Measurements from ENCODE around the gene NFIL3.

NFIL3 gene

DNA sequence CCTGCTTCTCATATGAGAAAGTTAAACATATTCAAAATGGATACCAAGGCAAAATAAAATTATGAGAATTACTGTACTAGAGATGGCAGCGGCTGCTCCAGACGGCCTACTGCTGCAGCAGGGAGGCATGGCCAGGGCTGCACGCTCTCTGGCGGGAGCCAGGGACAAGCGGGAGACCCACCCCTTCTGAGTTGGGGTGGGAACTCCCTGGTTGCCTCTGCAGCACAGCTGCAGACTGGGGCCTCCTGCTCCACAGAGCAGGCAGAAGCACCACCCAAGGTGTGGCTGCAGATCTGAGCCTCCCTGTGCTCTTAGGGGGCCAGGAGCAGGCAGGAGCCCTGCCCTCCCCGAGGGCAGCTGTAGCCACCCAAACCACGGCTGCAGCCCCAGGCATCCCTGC, 59.6 kb downstream of the NFIL3 start:
- ChIA-PET POLR2A (no interaction called here), CTCF (no interaction called here)
- TF ChIP-seq TARDBP (IDR thresholded peaks at IDR 0.05) (no peak), BHLHE40 (IDR thresholded peaks at IDR 0.05; ENCODE audit: borderline replicate concordance) (no peak), LEF1 (IDR thresholded peaks at IDR 0.05; ENCODE audit: borderline replicate concordance) (no peak), L3MBTL2 (conservative IDR thresholded peaks at IDR 0.05) (no peak), ELF4 (IDR thresholded peaks at IDR 0.05) (no peak), CTBP1 (IDR thresholded peaks at IDR 0.05; ENCODE audit: borderline replicate concordance) (no peak), SP1 (IDR thresholded peaks at IDR 0.05) (no peak), NFRKB (IDR thresholded peaks at IDR 0.05) (no peak), FOXM1 (IDR thresholded peaks at IDR 0.05; ENCODE audit: borderline replicate concordance) (no peak), FOXA1 (IDR thresholded peaks at IDR 0.05) (no peak), ZNF384 (IDR thresholded peaks at IDR 0.05) (no peak), ARNT (IDR thresholded peaks at IDR 0.05) (no peak), FOXK2 (IDR thresholded peaks at IDR 0.05) (no peak), HDGF (IDR thresholded peaks at IDR 0.05; ENCODE audit: borderline replicate concordance) (no peak), SUZ12 (IDR thresholded peaks at IDR 0.05) (no peak)
- TF ChIP-seq, protein P1, sequence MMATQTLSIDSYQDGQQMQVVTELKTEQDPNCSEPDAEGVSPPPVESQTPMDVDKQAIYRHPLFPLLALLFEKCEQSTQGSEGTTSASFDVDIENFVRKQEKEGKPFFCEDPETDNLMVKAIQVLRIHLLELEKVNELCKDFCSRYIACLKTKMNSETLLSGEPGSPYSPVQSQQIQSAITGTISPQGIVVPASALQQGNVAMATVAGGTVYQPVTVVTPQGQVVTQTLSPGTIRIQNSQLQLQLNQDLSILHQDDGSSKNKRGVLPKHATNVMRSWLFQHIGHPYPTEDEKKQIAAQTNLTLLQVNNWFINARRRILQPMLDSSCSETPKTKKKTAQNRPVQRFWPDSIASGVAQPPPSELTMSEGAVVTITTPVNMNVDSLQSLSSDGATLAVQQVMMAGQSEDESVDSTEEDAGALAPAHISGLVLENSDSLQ (IDR thresholded peaks at IDR 0.05) = no peak
- DNase-seq (ENCODE audit: extremely low spot score) = no peak

DNA sequence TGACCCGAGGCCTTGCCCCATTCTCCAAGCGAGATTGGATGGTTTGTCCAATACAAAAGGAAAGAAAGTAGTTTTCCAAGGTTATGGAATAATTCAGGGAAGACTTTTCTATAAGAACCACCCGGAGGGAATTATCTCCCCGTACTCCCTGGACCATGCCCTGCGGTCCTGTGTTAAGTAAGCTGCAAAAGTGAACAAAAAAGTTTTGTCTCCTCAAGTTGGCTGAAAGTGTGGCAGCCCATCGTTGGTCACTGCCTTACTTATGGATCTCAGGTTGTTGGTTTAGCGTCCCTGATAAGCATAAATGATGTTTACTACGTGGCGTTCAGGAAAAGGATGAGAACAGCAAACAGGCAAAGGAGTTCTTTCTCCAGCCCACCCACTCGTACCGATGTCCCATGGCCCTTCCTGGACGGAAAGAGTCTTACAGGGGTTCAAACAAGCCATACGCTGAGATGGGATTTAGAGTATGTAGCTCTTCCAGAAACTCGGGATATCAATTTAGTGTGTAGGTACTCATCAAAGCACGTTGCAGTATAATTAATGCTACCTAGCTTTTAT, 61.5 kb downstream of the NFIL3 start:
- CTCF ChIA-PET = no interaction called here
- DNase-seq (ENCODE audit: extremely low spot score) = peak; percentile 12
- TF ChIP-seq SP1 (IDR thresholded peaks at IDR 0.05) (no peak), FOXA1 (IDR thresholded peaks at IDR 0.05) (no peak), L3MBTL2 (conservative IDR thresholded peaks at IDR 0.05) (peak; percentile 49), FOXK2 (IDR thresholded peaks at IDR 0.05) (no peak), ELF4 (IDR thresholded peaks at IDR 0.05) (no peak), ARNT (IDR thresholded peaks at IDR 0.05) (no peak), TARDBP (IDR thresholded peaks at IDR 0.05) (no peak), NFRKB (IDR thresholded peaks at IDR 0.05) (no peak)
- POLR2A ChIA-PET = interaction anchor here (1.2 kb wide), 1 partner anchor 62 kb away, joined by 3 read pairs; no protein-coding TSS in a partner anchor

DNA sequence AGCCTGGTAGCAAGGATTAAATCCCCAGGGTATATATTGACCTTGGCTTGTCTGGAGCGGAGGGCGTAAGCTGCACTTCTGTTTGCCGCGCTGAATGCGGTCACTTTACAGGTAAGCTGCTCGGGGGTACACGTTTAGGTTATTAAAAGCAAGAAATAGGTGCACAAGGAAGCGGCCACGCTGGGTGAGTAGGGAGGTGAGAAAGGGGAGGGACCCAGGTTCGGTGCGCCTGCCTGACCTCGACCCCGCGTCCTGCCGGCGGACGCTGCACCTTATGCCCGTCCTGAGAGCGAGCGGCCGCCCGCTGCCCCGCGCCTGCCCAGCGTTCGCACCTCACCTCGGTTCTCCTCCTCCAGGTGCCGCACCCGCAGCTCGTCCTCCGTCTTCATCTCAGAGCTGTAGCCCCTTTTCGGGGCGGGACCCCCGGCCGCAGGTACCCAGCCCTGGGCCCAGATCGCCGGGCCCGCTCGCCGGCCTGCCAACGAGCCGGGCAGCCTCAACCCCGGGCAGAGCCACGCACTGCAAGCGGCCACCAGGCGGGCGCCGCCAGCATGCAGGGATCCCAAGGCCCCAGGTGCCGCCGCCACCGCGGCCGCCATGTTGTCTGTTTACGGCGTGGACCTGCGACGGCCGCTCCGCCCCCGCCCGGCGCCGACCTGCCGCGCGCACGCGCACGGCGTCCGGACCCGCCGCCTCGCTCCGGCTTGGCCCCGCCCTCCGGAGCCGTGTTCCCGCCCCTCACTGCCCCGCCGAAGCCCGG, 62.2 kb downstream of the NFIL3 start, which contains the start of gene AUH:
Gene AUH (minus strand): TSS at position 628 of the 760 bp plus-strand sequence. CDS start 29 bp downstream, at position 599.
- POLR2A ChIA-PET = interaction anchor here (0.6 to 1.6 kb wide), 2 partner anchors 65 to 164 kb away, joined by 3 to 4 read pairs; no protein-coding TSS in a partner anchor
- CTCF ChIA-PET = no interaction called here
- DNase-seq (ENCODE audit: extremely low spot score) = peak; percentile 96
- TF ChIP-seq FOXM1 (IDR thresholded peaks at IDR 0.05; ENCODE audit: borderline replicate concordance) (no peak), ARNT (IDR thresholded peaks at IDR 0.05) (0 out of 2 replicates have a peak, but pooled peaks have one; percentile 12)

DNA sequence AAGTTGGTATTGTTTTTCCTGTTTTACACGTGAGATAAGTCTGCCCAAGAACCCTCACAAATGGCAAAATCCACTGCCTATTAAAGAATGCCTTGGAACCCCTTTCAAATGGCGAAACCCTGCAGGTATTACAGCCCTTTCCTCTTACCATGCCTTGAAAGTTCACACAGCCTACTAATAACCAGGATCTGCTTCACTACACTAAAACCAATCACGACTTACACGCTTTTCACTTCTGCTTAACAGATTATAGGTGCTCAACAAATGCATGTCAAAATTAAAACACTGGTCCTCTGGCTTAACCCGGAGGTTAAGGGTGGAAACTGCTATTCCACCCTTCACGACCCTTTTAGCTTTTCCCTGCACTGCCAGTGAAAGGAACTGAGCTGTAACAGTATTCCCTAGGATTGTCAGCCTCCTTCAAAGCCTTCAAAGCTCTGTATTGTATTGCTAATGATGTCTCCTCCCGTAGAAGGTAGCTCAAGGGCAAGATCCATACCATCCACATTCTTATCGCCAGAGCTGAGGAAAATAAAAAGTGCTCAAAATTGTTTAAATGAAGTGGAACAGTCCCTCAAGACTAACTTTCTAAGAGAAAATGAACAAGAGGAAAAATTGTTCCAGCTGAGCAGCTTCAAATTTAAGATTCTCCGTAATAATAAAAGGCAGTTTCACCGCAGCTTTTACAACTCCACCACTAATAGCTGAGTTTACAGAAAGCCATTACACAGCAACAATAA, 62.9 kb downstream of the NFIL3 start:
- POLR2A ChIA-PET = interaction anchor here (0.6 to 1.6 kb wide), 2 partner anchors 65 to 163 kb away, joined by 3 to 4 read pairs; no protein-coding TSS in a partner anchor
- CTCF ChIA-PET = no interaction called here
- TF ChIP-seq ELF4 (IDR thresholded peaks at IDR 0.05) = no peak
- TF ChIP-seq, protein P1 (IDR thresholded peaks at IDR 0.05) = no peak
- TF ChIP-seq L3MBTL2 (conservative IDR thresholded peaks at IDR 0.05) = no peak
- TF ChIP-seq FOXM1 (IDR thresholded peaks at IDR 0.05; ENCODE audit: borderline replicate concordance) = no peak
- no peak for TF ChIP-seq LEF1 (IDR thresholded peaks at IDR 0.05; ENCODE audit: borderline replicate concordance)
- no peak for TF ChIP-seq ZNF384 (IDR thresholded peaks at IDR 0.05)
- TF ChIP-seq FOXA1 (IDR thresholded peaks at IDR 0.05) = no peak
- no peak for TF ChIP-seq SP1 (IDR thresholded peaks at IDR 0.05)
- no peak for TF ChIP-seq TARDBP (IDR thresholded peaks at IDR 0.05)
- TF ChIP-seq SUZ12 (IDR thresholded peaks at IDR 0.05) = no peak
- no peak for TF ChIP-seq BHLHE40 (IDR thresholded peaks at IDR 0.05; ENCODE audit: borderline replicate concordance)
- TF ChIP-seq FOXK2 (IDR thresholded peaks at IDR 0.05) = no peak
- no peak for TF ChIP-seq HDGF (IDR thresholded peaks at IDR 0.05; ENCODE audit: borderline replicate concordance)
- TF ChIP-seq NFRKB (IDR thresholded peaks at IDR 0.05) = no peak
- TF ChIP-seq ARNT (IDR thresholded peaks at IDR 0.05) = no peak
- no peak for DNase-seq (ENCODE audit: extremely low spot score)

DNA sequence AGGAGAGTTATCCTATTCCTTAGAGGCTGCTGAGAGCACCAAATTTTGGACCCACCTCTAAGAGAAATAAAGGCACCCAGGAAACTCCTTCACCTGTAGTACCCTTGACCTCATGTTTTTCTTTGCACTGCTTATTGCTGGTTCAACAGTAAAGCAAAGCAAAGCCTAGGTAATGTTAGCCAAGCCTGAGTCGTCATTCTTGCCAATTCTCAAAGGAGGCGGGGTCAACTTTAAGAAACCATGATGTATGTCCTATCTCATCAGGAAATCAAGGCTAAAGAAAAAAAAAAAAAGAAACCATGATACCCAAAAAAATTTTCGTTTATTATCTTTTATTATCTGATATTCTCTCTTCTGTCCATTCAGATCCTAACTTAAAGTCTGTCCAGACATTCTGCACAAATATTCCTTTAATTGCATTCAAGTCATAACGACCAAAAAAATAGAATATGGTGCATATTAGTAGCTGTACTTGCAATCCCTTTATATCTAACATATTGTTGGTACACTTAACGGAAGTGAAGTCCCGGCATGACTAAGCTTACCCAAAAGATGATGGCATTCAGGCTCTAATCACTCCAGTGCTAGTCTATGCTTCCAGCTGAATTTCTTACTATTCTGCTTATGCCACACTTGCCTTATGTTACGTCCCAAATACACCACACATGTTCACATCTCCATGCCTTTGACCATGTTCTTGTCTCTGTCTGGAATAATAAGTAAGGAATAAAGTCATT, 63.7 kb downstream of the NFIL3 start:
- TF ChIP-seq HDGF (IDR thresholded peaks at IDR 0.05; ENCODE audit: borderline replicate concordance) (no peak), ARNT (IDR thresholded peaks at IDR 0.05) (no peak), NFRKB (IDR thresholded peaks at IDR 0.05) (no peak), SP1 (IDR thresholded peaks at IDR 0.05) (no peak), CTBP1 (IDR thresholded peaks at IDR 0.05; ENCODE audit: borderline replicate concordance) (no peak), BHLHE40 (IDR thresholded peaks at IDR 0.05; ENCODE audit: borderline replicate concordance) (no peak), LEF1 (IDR thresholded peaks at IDR 0.05; ENCODE audit: borderline replicate concordance) (no peak), FOXM1 (IDR thresholded peaks at IDR 0.05; ENCODE audit: borderline replicate concordance) (no peak), FOXA1 (IDR thresholded peaks at IDR 0.05) (no peak), ELF4 (IDR thresholded peaks at IDR 0.05) (no peak)
- TF ChIP-seq, protein P1 (IDR thresholded peaks at IDR 0.05) = no peak
- ChIA-PET POLR2A (interaction anchor here (1.6 kb wide), 1 partner anchor 162 kb away, joined by 4 read pairs; no protein-coding TSS in a partner anchor), CTCF (no interaction called here)
- DNase-seq (ENCODE audit: extremely low spot score) = no peak

All from HEK293T (cell line).